Activated naive CD8-positive, alpha-beta T cell treated with anti-CD3 and anti-CD28 coated beads for 36 hours (primary cell): ENCODE results near the gene AP1S3. TPM values are rescaled to one million over a fixed set of nuclear protein-coding genes. Genes with fewer than 3 reads are reported as not detected.
"Not testable (repeated sequence)": the region's sequence is repeated elsewhere in the genome, so short reads cannot be mapped to it uniquely, and the experiment has no call there.

Source experiments
- DNase-seq: peaks from one replicate; pipeline ENCODE4 v3.0.0; 2021
- H3K27ac Mint-ChIP-seq: one replicate; pipeline ENCODE4 v1.8.0; 2022; ENCODE audit warnings: mild to moderate bottlenecking, moderate library complexity, mixed read lengths
- H3K27me3 Mint-ChIP-seq: one replicate; pipeline ENCODE4 v1.8.0; 2022; ENCODE audit warnings: mild to moderate bottlenecking, mixed read lengths
- H3K36me3 Mint-ChIP-seq: one replicate; pipeline ENCODE4 v1.8.0; 2021; ENCODE audit warnings: mild to moderate bottlenecking, mixed read lengths
- H3K4me1 Mint-ChIP-seq: one replicate; pipeline ENCODE4 v1.8.0; 2021; ENCODE audit warnings: mixed read lengths
- H3K4me3 Mint-ChIP-seq: one replicate; pipeline ENCODE4 v1.8.0; 2022; ENCODE audit warnings: mild to moderate bottlenecking, moderate library complexity, mixed read lengths
- H3K9me3 Mint-ChIP-seq: one replicate; pipeline ENCODE4 v1.8.0; 2022; ENCODE audit warnings: mixed read lengths
- total RNA-seq, 2 experiments: library from RNA; stranded (reverse); gene quantifications; one replicate each; pipeline ENCODE4 v1.2.3, GENCODE V29; 2021

The AP1S3 gene
- total RNA-seq, 2 experiments from 2014 or later = 10.5 to 11.3 TPM

DNA sequence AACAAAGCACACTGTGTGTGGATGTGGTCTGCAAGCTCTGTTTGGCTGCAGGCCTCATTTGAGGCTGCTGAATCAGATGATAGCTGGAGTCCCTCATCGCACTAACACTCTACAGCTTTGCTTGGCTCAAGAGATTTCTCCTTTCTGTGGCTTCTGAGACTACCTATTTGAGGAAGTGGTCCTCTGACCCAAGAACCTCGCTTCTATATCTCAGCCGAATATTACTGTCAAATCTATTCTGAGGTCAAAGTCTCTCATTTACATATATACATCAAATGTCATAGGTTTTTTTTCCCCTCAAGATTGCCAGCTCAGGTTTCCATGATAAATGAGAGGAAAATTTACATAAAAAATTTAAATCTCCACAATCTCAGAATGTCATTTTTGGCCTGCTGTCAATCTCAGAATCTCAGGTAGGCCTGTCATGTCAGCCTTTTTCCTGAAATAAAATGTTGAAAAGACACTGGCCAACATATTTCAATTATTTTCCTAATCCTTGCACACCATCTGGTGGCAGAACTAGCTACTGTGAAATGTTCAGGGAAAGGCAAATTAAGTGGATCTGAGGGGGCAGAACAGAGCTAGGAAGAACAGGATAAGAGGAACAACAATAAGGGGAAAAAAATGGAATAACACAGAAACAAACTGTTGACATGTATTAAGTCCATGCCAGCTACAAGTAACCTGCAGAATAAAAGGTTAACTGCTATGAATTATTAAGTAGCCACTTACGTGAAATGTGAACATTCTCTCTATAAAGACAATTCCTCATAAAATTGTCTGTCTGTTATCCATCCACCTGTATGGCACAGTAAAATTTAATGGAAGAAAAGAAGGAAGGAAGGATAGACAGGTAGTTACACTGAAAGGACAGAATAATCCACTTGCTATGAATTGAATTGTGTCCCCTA, 39.3 kb downstream of the AP1S3 start:
- no peak for DNase-seq
- Mint-ChIP-seq H3K27ac (no peak overlapping the region), H3K27me3 (no peaks in the 10 kb centered on the region), H3K4me1 (peaks cover 7% of the 10 kb centered on the region), H3K36me3 (no peaks in the 10 kb centered on the region), H3K4me3 (no peak overlapping the region), H3K9me3 (peaks cover 4% of the 10 kb centered on the region)

DNA sequence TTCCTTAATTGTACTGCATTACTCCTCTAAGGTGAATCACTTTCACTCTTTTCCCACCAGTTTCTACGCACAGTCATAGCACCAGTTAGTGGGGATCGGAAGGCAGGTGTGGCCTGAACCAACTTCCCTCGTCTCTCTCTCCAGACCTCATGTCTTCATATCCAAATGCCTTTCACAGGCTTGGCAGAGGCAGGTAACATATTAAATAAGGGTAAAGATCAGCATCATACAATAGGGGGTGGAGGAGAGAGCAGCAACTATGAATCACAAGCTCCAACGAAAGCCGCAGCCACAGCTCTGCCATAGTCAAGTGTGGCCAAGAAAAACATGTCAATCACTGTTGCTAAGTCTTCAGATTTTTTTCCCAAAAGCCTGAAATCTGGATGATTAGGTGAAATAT, 40.3 kb downstream of the AP1S3 start:
- Mint-ChIP-seq H3K9me3 (peaks cover 4% of the 10 kb centered on the region), H3K27me3 (no peaks in the 10 kb centered on the region), H3K27ac (no peak overlapping the region), H3K36me3 (no peaks in the 10 kb centered on the region), H3K4me3 (no peak overlapping the region), H3K4me1 (peaks cover 7% of the 10 kb centered on the region)
- no peak for DNase-seq

GRCh38 chr2:223789423-223789822, 48.0 kb downstream of the AP1S3 start:
- Mint-ChIP-seq H3K9me3 (peaks cover 4% of the 10 kb centered on the region), H3K27ac (no peak overlapping the region), H3K27me3 (peaks cover 6% of the 10 kb centered on the region), H3K36me3 (peaks cover 9% of the 10 kb centered on the region), H3K4me3 (no peak overlapping the region), H3K4me1 (peaks cover 6% of the 10 kb centered on the region)
- no peak for DNase-seq

GRCh38 chr2:223788826-223789225, 48.6 kb downstream of the AP1S3 start:
- Mint-ChIP-seq H3K36me3 (peaks cover 9% of the 10 kb centered on the region), H3K4me1 (peaks cover 6% of the 10 kb centered on the region), H3K4me3 (no peak overlapping the region), H3K27me3 (peaks cover 6% of the 10 kb centered on the region), H3K27ac (no peak overlapping the region), H3K9me3 (peaks cover 4% of the 10 kb centered on the region)
- DNase-seq = no peak

DNA sequence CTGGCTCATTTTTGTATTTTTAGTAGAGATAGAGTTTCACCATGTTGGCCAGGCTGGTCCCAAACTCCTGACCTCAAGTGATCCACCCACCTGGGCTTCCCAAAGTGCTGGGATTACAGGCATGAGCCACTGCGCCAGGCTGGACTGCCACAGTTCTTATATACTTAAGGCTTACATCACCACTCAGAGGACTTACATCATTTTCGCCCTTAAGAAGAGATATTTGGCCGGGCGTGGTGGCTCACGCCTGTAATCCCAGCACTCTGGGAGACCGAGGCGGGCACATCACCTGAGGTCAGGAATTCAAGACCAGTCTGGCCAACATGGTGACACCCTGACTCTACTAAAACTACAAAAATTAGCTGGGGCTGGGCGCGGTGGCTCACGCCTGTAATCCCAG, 49.3 kb downstream of the AP1S3 start:
- H3K36me3 Mint-ChIP-seq, H3K27ac Mint-ChIP-seq, H3K4me3 Mint-ChIP-seq, DNase-seq, H3K27me3 Mint-ChIP-seq, H3K4me1 Mint-ChIP-seq, H3K9me3 Mint-ChIP-seq: not testable (repeated sequence)

- DNase-seq = no peak
- Mint-ChIP-seq H3K4me1 (peaks cover 6% of the 10 kb centered on the region), H3K27me3 (peaks cover 6% of the 10 kb centered on the region), H3K27ac (no peak overlapping the region), H3K9me3 (no peaks in the 10 kb centered on the region), H3K36me3 (peaks cover 9% of the 10 kb centered on the region), H3K4me3 (no peak overlapping the region)
Observed at GRCh38 chr2:223787358-223787757, 50.0 kb downstream of the AP1S3 start.

DNA sequence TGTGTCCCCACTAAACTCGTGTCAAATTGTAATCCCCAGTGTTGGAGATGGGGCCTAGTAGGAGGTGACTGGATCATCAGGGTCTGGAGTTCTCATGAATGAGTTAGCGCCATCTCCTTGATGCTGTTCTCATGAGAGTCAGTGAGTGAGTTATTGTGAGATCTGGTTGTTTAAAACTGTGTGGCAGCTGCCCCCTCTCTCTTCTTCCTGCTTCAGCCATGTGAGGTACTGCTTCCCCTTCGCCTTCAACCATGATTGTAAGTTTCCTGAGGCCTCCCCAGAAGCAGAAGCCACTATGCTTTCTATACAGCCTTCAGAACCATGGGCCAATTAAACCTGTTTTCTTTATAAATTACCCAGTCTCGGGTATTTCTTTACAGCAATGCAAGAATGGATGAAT, 50.4 kb downstream of the AP1S3 start:
- peaks cover 9% of the 10 kb centered on the region for H3K36me3 Mint-ChIP-seq
- H3K27me3 Mint-ChIP-seq = peaks cover 6% of the 10 kb centered on the region
- DNase-seq = no peak
- H3K27ac Mint-ChIP-seq = no peak overlapping the region
- H3K4me1 Mint-ChIP-seq = peaks cover 6% of the 10 kb centered on the region
- H3K4me3 Mint-ChIP-seq = no peak overlapping the region
- H3K9me3 Mint-ChIP-seq = no peaks in the 10 kb centered on the region

DNA sequence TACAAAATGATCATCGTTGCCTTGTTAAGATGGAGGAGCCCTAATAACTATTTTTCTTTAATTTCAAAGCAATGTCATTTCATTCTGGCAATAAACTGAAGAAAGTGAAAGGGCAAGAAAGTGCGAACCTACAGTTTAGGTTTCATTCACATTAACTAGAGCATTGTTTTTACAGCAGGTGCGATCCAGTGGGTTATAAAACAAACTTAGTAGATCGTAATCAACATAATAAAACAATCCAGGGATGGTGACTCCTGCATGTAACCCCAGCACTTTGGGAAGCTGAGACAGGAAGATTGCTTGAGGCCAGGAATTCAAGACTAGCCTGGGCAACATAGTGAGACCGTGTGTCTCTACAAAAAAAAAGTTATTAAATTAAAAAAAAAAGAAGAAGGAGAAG, 51.1 kb downstream of the AP1S3 start:
- Mint-ChIP-seq H3K4me3 (no peak overlapping the region), H3K9me3 (no peaks in the 10 kb centered on the region), H3K36me3 (peaks cover 9% of the 10 kb centered on the region)

GRCh38 chr2:223784221-223784772, 53.1 kb downstream of the AP1S3 start:
- Mint-ChIP-seq H3K27ac (no peak overlapping the region), H3K4me3 (no peak overlapping the region), H3K27me3 (peaks cover 4% of the 10 kb centered on the region), H3K36me3 (peaks cover 3% of the 10 kb centered on the region), H3K9me3 (no peaks in the 10 kb centered on the region), H3K4me1 (peaks cover 6% of the 10 kb centered on the region)
- DNase-seq = no peak

More for the DNA sequence above, 51.1 kb downstream of the AP1S3 start:
- DNase-seq = no peak
- peaks cover 6% of the 10 kb centered on the region for H3K4me1 Mint-ChIP-seq
- H3K27me3 Mint-ChIP-seq = peaks cover 6% of the 10 kb centered on the region
- no peak overlapping the region for H3K27ac Mint-ChIP-seq

DNA sequence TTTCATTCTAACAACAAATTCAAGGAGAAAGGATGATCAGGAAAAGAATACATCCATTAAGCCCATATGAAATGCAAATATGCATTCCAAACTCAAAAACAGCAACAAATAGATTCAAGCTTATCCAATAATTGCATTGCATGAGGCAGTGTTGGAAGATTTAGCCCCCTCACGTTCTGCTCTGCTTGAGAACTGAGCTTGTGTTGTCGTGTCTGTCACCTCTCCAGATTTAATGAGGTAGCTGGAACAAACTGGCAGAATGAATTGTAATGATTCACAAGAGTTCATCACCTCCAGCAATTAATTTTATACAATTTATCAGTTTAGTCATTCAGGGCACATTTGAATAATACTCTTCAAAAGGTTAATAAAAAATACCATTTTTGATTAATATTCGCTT, 54.8 kb downstream of the AP1S3 start:
- H3K4me3 Mint-ChIP-seq = no peak overlapping the region
- no peaks in the 10 kb centered on the region for H3K36me3 Mint-ChIP-seq
- DNase-seq = no peak
- peaks cover 6% of the 10 kb centered on the region for H3K4me1 Mint-ChIP-seq
- no peaks in the 10 kb centered on the region for H3K27me3 Mint-ChIP-seq
- no peak overlapping the region for H3K27ac Mint-ChIP-seq
- H3K9me3 Mint-ChIP-seq = no peaks in the 10 kb centered on the region

DNA sequence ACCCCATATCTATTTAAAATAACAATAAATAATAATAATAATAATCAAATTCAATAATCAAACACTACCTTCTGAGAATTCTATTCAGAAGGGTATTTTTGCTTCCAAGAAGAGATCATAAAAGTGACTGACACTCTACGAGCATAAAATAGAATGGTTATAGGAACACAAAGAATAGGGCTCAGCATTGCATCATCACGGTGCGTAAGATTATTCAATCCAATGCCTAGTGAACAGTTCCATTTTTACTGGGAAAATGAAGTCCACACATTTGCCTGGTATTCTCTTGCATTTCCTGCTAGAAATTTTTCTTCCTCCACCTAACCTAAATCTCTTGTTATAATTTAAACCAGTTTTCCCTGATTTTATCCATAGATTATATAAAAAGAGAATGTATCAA, 55.8 kb downstream of the AP1S3 start:
- Mint-ChIP-seq H3K4me3 (no peak overlapping the region), H3K27me3 (no peaks in the 10 kb centered on the region), H3K4me1 (peaks cover 4% of the 10 kb centered on the region), H3K9me3 (no peaks in the 10 kb centered on the region), H3K36me3 (no peaks in the 10 kb centered on the region), H3K27ac (no peak overlapping the region)
- no peak for DNase-seq

GRCh38 chr2:223779877-223780276, 57.5 kb downstream of the AP1S3 start:
- Mint-ChIP-seq H3K4me1 (no peaks in the 10 kb centered on the region), H3K27ac (no peak overlapping the region), H3K9me3 (no peaks in the 10 kb centered on the region), H3K36me3 (no peaks in the 10 kb centered on the region), H3K4me3 (no peak overlapping the region), H3K27me3 (no peaks in the 10 kb centered on the region)
- DNase-seq = peak; percentile 48

GRCh38 chr2:223774193-223774592, 63.2 kb downstream of the AP1S3 start:
- Mint-ChIP-seq H3K27ac (no peak overlapping the region), H3K4me3 (no peak overlapping the region), H3K9me3 (no peaks in the 10 kb centered on the region), H3K4me1 (no peaks in the 10 kb centered on the region), H3K36me3 (peaks cover 7% of the 10 kb centered on the region), H3K27me3 (no peaks in the 10 kb centered on the region)
- no peak for DNase-seq

- Mint-ChIP-seq H3K36me3 (peaks cover 12% of the 10 kb centered on the region), H3K27me3 (no peaks in the 10 kb centered on the region), H3K9me3 (no peaks in the 10 kb centered on the region), H3K4me1 (no peaks in the 10 kb centered on the region), H3K4me3 (no peak overlapping the region), H3K27ac (no peak overlapping the region)
- no peak for DNase-seq
Observed at GRCh38 chr2:223772363-223772762, 65.0 kb downstream of the AP1S3 start.

DNA sequence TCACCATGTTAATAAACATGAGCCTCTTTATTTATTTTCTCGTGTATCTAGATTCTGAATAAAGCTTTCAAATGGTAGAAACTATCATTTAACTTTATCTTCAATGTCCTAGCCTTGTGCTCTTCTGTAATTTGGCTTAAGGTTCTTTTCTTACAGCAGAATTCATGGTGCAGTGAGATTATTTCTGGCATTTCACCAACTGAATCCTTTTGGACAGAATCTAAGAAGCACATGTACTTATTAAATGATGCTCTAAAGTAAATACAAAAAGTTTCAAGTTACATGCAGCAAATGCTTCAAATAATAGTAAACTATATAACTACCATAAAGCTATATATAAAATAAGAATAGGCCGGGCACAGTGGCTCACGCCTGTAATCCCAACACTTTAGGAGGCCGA, 65.9 kb downstream of the AP1S3 start:
- DNase-seq = no peak
- Mint-ChIP-seq H3K4me3 (no peak overlapping the region), H3K4me1 (no peaks in the 10 kb centered on the region), H3K36me3 (peaks cover 15% of the 10 kb centered on the region), H3K9me3 (no peaks in the 10 kb centered on the region), H3K27me3 (no peaks in the 10 kb centered on the region), H3K27ac (no peak overlapping the region)

DNA sequence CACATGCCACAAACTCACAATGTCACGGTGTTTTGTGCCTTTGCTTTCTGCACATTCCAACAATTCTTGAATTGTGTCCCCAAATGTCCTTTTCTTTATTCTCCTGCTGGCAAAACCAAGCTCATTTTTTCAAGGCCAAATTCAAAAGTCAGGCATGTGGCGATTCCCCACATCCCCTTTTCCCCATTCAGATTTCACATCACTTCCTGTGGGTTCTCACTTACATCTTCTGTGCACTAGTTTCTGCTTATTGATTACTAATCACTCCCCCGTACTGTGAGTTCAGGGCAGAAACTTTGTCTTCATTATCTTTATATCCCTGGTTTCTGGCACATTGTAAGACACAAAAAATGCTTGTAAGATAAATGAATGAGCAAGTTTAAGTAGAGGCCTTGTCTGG, 69.2 kb downstream of the AP1S3 start:
- H3K4me3 Mint-ChIP-seq = no peak overlapping the region
- no peak for DNase-seq
- peaks cover 1% of the 10 kb centered on the region for H3K4me1 Mint-ChIP-seq
- no peak overlapping the region for H3K27ac Mint-ChIP-seq
- no peaks in the 10 kb centered on the region for H3K27me3 Mint-ChIP-seq
- no peaks in the 10 kb centered on the region for H3K9me3 Mint-ChIP-seq
- peaks cover 15% of the 10 kb centered on the region for H3K36me3 Mint-ChIP-seq
